Measurements from ENCODE around the gene NEK6.

The NEK6 gene

DNA sequence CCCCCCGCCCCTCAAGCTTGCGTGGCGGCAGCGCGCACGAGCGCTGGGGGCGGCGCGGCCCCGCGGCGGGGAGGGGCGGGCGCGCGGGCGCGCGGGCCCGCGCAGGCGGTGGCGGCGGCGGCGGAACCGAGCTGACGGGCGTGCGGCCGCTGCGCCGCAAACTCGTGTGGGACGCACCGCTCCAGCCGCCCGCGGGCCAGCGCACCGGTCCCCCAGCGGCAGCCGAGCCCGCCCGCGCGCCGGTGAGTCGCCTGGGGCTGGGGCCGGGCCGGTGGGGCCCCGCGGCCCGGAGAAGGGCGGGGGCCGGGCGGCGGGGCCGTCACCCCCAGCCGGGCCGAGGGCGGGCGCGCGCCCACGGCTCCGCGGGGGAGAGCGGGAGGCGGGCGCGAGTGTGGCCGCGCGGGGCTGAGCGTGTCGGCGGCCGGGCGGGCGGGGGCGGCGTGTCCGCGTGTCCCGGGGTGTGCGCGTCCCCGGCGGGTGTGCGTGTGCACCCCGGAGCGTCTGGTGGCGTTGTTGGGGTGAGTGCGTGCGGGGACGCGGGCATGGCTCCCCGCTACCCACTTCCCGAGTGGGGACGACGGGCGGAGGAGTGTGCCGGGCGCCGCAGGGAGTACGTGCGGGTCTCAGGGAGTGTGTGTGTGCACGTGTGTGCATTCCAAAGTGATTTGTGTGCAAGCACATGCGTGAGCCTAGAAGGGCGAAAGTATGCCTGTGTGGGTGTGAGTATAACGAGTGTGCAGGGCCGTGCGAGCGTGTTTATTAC is at the start of gene NEK6:
NEK6 (plus strand) TSS at position 106 of the 763 bp plus-strand sequence. CDS start 44,016 bp downstream, outside the sequence.
- peak in 1 of 2 experiments; percentile 43 for DNase-seq

DNA sequence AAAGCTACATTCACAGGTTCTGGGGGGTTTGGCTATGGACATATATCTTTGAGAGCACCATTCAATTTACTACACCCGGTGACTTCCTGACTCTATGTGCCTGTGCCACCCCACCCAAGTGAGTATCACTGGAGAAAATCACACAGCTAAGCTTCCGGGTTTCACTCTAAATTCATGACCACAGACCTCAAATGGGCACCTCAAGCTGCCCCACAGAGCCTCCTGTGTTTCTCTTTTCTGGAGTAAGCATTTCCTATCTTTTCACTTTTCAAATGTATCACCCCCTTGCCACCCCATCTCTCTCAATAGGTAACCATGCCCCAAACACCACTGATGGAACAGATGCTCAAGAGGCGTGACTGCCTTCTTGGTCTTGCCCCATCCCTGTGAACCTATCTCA is 49.2 kb upstream of the NEK6 start:
- no peak for DNase-seq

DNA sequence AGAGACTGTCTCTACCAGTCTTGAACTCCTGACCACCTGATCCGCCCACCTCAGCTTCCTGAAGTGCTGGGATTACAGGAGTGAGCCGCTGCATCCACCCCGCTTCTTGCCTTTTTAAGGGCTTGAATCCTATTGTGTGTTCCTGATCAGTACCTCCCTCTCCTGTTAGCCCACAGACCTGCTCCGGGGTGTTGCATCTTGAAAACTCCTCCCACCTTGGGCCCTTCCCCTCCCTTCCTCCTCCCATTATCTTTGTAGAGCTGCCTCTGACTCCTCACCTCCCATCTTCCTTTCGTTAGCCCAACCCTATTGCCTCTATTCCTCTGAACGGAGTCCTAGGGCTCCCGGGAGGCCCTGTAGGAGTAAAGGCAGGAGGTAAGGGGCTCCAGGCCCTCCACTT is 48.5 kb upstream of the NEK6 start:
- DNase-seq = no peak

DNA sequence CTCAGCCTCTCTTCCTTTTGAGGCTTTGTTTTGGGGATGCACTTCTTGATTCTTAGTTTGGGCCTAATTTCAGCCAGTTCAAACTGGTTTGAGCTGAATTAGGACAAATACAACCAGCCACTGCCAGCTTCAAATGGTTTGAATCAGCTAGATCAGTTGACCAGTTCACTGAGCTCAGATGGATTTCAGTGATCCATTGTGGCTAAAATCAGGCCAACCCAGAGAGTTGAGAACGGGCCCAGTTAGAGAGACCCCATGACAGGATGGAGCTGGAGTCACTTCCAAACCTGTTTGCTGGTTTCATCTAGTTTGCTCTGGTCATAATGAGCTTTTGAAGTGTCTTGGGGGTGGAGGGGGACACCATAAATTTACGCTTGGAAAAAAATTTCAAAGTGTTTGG is 48.0 kb upstream of the NEK6 start:
- DNase-seq = no peak

DNA sequence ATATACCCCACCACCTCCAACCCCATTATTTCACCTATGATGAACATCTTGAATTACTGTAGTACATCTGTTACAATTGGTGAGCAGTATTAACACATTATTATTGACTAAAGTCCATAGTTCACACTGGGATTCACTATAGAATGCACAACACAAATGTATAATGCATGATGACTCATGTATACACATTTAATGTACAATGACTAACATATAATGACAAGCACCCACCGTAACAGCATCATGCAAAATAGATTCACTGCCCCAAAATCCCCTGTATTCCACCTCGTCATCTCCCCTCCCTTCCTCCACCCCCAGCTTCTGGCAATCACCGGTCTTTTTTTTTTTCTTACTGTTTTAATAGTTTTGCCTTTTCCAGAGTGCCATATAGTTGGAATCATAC is 47.1 kb upstream of the NEK6 start:
- no peak for DNase-seq

DNA sequence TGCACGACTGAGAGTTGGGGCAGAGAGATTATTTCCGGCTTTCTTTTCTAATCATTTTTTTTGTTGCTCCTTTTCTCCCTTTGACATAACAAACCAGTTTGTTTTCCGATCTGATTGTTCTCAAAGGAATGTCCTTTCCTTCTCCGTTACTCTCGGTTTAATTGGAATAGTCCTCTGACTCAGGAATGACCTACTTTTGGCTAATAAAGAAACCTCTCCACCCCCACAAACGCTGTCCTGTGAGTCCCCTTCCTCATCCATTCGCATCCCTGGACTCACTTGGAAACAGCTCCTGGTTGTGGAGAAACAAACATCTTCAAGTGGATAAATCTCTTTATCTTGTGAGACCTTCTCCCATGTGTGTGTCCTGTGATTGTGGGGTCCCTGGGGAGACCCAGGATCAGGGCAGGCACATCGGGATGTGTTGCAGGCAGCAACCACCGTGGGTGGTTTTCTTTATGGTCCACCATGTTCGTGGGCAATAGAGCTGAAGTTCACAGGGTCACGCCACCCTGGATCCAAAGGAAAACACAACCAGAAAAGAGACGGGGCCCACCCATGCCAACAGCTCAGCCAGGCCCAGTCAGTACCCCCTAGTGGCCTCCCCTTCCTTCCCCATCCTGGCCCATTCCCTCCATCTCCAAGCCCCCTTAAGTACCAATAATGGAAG is 45.2 kb upstream of the NEK6 start:
- DNase-seq = no peak

DNA sequence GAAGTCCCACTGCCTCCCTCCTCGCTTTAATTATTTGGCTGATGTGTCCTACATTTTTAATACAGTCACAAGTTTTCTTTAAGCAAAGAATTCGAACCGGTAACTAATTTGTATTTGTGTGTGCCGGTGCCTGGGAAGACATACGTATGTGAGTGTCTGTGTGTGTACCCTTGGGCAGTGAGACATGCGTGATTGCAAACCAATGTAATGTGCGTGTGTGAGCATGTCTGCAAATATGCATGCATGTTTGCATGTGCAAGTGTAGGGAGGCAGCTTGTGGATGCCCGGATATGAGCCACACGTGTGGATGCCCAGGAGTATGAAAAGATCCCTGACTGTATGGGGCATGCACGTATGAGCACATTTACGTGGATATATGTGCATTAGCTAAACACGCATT is 44.4 kb upstream of the NEK6 start:
- DNase-seq = no peak

DNA sequence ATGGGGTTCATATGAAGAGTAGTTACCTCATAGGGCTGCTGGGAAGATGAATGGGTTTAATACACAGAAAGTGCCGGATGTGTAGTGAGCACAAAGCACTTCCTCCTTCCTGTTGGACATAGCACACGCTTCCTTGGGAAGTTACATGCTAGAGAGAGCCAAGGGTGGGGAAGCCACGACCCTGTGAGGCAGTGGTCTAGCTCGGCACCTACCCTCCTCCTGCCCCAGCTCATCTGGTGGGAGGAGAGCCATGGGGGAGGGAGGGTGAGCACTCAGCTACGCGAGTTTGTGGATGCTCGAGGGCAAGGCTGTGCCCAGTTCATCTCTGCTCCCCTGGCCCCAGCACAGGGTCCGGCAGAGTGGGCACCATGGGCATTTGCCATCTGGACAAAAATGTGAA is 43.6 kb upstream of the NEK6 start:
- no peak for DNase-seq

DNA sequence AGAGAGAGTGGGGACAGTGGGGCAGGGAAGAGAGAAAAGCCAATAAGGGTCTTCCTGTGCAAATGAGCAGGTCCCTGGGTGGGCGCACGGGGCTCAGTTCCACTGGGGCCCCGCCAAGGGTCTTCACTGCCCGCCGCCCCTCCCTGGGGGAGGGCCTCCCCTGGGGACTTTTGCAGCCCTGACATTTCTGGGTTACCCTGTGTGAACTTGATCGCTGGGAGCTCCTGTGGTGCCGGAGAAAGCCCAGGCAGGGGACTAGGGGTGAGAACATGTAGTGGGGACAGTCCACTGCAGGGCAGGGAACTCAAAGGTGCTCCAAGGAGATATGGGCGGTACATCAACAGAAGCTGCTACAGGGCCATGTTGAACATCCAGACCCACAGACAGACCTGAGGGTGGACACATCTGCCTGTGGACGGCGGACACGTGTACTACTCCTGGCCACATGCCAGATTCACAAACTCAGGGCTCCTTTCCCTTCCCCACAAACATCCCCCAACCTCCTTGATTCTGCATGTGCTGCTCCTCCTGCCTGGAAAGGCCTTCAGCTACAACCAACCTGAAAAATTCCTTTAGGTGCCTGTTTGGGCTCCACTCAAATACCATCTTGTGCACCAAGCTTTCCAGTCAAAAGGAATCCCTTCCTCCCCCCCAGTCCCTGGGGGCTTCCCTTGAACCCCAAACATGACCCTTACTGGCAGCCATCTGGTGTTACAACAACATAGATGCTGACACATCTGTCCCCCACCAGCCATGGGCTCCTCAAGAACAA is 43.0 kb upstream of the NEK6 start:
- DNase-seq = no peak

DNA sequence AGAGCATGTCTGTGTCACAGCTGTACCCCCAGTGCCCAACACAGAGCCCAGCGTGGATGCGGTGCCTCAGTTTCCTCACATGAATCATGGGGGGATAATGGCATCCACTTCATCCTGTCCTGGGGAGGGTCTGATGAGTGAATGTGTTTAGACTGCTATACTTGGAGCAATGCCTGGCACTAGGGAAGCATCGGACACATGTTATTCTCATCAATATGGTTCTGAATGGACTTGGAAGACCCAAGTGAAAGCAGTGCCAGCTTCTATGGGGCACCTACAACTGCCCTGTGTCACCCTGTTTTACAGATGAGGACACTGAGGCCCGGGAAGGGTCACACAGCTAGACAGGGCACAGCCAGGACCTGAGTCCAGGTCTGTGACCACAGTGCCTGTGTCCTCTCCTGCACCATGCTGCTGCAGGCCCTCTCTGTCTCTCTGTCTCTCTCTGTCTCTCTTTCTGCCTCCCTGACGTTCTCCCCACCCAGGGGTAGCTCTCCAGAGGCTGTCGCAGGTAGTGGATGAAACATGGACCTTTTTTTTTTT is 42.3 kb upstream of the NEK6 start:
- DNase-seq = no peak

DNA sequence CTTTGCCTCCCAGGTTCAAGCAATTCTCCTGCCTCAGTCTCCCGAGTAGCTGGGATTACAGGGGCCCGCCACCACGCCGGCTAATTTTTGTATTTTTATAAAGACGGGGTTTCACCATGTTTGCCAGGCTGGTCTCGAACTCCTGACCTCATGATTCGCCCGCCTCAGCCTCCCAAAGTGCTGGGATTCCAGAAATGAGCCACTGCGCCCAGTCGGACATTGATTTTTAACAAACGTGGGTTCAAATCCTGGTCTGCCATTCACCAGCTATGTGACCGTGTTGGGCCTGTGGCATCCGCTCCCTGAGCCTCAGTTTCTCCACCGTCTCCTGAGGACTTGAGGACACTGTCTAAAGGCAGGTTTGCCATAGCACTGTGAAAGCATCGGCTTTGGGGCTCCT is 41.8 kb upstream of the NEK6 start:
- DNase-seq = no peak

DNA sequence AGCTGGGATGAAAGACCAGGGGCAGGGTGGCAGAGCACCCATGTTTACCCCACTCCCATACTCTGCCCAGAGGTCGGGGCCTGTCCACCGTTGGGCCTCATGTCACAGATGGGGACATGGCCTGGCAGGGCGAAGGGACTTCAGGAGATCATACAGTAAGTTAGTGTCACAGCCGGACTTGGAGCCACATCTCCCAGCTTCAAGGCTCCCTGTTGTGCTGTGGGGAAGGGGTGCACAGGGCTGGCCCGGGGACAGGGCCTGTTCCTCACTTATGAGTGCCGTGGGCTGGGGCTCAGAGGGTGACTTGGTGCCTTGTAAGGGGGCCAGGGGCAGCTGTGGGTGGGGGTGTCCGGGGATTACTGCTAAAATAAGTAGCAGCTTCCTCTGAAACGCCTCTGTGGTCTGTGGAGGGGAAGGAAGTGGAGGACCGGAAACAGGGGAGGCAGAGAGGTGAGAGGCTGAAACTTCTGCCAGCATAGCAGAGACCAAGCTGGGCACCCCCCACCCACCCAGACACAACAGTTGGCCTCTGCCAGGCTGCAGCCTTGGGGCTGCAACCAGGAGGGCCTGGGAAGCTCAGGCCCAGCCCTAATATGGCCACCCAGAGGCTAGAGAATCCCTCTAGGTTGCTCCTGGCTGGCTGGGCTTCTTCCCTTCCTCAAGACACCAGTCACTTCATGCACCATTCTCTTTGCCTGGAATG is 41.1 kb upstream of the NEK6 start:
- no peak for DNase-seq

DNA sequence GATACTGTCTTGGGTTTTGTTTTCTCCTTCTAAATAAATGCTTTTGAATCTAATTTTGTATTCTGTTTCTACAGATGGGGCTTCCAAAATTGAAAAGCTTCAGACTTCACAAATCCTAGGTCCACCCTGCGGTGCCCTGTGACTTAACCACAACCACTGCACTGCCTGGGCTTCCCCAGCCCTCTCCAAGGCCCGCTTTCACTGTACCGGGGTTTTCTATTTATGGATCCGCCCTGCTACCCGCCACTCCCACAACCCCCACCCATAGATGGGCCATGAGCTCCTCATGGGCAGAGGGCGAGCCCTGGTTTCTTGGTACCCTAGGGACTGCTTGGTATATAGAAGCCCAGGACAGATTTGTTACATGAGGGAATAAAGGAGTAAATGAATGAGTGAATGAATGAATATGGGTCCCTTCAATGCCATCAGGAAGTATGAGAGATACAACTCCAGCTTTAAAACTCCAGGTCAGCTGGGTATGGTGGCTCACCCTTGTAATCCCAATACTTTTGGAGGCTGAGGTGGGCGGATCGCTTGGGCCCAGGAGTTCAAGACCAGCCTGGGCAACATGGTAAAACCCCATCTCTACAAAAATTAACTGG is 39.8 kb upstream of the NEK6 start:
- DNase-seq = no peak

DNA sequence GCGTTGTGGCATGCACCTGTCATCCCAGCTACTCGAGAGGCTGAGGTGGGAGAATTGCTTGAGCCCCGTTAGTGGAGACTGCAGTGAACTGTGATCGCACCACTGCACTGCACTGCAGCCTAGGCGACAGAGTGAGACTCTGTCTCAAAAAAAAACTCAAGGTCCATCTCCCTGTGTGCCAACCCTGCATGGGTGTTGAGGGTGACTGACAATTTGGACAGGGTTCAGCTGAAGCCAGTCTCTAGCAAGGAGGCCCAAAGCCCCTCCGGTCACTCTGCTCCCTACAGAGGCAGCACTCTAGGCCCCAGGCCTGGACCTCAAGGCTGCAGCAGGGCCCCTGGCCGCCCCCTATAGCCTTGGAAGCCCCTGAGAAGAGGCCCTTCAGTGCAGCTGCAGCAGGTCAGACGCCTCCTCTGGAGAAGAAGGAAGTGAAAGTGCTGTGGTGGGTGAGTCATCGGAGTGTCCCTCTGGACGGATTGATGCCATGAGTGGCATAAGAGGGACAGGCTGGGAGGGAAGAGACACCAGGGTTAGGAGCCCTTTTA is 39.2 kb upstream of the NEK6 start:
- DNase-seq = peak; percentile 12 to 55

DNA sequence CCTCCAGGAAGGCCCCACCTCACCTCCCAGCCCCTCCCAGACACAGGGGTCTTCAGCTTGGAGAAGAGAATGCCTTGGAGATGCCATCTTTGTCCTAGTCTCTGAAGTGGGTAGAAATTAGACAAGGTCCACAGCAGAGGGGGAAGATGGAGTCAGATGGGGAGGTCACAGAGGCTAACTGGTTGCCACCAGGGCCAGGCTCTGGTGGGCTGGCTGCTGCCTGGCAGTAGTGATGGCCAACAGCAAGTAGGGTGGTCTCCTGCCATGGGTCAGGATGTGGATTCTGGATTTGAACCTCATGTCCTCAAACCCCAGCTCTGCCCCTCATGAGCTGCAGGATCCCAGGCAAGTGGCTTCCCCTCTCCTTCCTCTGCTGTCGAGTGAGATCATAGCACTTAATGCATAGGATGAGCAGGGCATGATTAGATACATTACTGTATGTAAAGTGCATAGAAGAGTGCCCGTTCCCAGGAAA is 38.7 kb upstream of the NEK6 start:
- no peak for DNase-seq

DNA sequence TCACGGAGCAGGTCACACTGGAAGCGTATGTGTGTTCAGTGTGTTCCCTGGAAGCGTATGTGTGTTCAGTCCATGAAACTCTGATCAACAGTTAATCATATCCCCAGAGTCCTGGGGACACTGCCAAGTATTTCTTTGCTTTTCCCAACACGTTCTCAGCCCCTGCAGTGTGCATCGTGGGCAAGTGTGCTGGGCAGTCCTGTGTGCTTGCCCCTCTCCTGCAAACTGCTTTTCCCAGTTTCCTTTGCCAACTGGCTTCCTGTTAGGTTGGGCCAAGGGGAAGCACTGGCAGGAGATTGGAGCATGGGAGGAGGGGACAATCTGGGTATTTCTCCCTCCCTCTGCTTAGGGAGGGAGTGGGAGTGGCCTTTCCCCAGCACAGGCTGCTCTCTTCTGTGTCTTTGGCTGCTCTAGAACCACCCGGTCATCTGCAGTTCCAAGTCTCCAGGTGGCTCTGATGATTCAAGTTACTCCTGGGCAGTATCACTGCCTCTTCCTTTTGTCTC is 36.8 kb upstream of the NEK6 start:
- DNase-seq = no peak

DNA sequence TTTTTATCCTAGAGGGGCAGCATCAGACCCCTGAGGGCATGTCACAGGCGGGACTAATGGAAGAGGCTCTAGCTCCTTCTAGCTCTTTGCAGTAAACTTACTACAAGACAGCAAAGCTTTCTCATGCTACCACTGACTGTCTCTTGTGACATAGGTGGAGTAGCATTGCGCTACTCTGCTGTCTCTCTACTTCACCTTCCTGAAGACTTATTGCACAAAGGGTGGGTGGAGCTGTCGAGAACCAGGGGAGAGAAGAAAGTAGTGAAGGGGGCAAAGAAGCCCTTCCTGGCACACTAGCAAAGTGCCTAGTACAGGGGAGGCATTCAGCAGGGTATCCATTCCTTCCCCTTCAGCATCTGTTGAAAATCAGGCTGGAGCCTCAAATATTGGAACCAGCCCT is 36.1 kb upstream of the NEK6 start:
- DNase-seq = no peak

DNA sequence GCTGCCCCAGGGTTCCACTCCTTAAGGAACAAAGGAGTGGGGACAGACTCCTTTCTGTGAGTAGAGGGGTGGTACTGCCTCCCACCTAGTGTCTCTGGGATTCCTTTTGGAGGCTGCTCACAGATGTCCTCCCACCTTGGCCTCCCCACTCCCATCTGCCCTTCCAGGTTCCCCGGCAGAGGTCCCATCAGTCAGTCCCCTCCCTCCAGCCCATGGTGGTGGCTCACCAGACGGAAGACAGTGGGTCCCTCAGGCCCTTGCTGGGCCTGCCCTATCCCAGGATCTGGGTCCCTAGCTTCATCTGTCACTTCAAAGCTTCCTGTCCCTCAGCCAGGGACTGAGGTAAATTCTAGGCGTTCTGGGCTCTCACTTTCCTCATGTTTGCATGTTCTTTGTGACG is 35.6 kb upstream of the NEK6 start:
- no peak for DNase-seq

DNA sequence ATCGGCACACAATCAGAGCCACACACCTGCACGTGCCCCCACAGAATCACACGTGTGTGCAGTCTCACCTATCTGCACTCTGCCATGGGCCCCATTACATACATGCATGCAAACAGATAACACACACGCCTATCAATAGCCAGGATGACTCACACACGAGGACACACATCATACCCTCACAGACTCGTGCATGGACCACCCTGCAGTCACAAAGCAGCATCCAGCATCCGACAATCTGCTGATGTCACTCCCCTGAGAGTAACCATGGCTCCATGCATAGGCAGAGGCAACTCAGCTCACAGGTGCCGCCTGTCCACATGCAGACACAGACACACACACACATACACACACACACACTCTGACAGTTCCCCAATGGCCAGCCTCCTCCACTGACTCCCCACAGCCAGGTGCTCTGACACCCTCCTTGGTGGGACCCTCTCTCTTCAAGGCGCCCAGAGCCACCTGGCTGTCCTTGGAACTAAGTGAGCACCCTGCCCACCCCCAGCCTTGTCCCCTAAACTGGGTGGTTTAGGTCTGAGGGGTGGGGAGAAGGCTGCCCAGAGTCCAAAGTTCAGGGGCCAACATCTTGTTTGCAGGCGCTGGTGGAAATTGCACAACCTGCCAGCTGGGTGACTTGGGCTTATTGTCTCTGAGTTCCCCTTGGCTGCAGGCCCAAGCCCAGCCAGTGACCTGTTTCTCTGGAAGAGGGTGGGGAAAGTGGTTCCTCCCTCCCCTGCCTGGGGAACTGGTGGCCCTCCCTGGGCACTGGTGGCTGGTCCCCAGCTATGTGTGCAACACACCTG is 34.6 kb upstream of the NEK6 start:
- no peak for DNase-seq

DNA sequence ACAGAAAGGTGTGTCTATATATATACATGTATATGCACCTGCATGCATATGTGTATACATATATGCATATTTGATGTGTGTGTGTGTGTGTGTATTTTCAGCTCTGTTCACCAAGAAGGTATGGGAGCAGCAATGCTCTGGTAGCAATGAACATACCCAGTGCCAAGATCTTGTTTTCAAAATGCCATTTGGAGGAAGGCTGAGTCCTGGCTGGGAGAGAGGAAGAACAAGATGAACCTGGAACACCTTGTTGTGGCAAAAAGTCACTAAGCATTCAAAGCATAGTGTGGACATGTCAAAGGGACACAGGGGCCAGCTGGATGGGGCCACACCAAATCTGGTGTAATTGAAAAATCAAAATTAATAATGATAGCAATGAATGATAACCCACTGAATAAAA is 31.8 kb upstream of the NEK6 start:
- no peak for DNase-seq

DNA sequence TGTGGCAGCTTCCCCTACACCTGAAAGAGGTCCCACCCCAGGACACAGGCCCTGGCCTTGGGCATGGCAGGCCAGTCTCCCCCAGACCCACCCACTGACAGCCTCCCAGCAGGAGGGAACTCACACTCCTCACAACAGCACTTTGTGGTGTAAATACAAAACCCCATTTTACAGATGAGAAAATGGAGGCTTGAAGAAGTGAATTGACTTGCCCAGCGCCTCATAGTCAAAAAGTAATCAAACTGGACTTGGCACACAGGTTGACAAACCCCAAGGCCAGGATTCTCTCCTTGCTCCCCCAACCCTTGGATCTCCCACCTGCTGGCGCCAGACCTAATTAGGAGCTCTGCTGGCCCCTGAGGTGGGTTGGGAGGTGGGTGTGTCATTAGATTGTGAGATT is 29.2 kb upstream of the NEK6 start:
- no peak for DNase-seq
